ENCODE results near the gene ABCF3. TPM values are rescaled to one million over a fixed set of nuclear protein-coding genes. Genes with fewer than 3 reads are reported as not detected.

ABCF3 gene
- total RNA-seq, 2 donors from 2014 or later, result 62.9 to 103 TPM

DNA sequence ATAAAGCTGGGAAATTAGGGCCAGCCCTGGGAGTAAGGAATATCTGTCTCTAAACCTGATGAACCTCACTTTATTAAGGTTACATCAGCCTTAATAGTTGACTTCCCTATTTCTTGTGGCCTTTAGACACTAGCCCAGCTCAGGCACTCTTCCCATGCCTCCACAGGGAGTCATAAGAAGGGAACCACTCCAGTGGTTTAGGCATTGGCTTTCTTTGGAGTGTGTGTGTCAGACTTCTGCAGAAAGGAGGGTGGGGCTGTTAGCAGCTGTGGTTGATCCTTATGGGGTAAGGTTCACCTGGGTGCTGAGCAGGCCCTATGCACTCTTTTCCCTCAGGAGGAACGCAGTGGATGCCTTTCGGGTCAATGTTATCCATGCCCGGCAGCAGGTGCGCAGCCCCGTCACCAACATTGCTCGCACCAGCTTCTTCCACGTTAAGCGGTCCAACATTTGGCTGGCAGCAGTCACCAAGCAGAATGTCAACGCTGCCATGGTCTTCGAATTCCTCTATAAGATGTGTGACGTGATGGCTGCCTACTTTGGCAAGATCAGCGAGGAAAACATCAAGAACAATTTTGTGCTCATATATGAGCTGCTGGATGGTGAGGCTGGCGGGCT lies 7.4 kb upstream of the ABCF3 start:
- H3K4me3 ChIP-seq, result no peak overlapping the region
- H3K4me1 ChIP-seq (replicated peaks), result peaks cover 17% of the 10 kb centered on the region
- TF ChIP-seq POLR2AphosphoS5 (IDR thresholded peaks at IDR 0.05), result no peak
- no peak for TF ChIP-seq POLR2A (IDR thresholded peaks at IDR 0.05)
- TF ChIP-seq, protein P1, sequence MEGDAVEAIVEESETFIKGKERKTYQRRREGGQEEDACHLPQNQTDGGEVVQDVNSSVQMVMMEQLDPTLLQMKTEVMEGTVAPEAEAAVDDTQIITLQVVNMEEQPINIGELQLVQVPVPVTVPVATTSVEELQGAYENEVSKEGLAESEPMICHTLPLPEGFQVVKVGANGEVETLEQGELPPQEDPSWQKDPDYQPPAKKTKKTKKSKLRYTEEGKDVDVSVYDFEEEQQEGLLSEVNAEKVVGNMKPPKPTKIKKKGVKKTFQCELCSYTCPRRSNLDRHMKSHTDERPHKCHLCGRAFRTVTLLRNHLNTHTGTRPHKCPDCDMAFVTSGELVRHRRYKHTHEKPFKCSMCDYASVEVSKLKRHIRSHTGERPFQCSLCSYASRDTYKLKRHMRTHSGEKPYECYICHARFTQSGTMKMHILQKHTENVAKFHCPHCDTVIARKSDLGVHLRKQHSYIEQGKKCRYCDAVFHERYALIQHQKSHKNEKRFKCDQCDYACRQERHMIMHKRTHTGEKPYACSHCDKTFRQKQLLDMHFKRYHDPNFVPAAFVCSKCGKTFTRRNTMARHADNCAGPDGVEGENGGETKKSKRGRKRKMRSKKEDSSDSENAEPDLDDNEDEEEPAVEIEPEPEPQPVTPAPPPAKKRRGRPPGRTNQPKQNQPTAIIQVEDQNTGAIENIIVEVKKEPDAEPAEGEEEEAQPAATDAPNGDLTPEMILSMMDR (IDR thresholded peaks at IDR 0.05), result no peak
- peaks cover 33% of the 10 kb centered on the region in 2 donors for H3K36me3 ChIP-seq
- no peaks in the 10 kb centered on the region for H3K9me3 ChIP-seq
- intact Hi-C loops (cut with DNase I), result loop anchor here (5.0 kb wide), 1 partner anchor 41 kb away; the partner anchor contains the start of gene EIF2B5
- 94% methylated on average over 12 of the region's 13 CpGs for WGBS
- no peak overlapping the region for H3K27ac ChIP-seq
- no peak for DNase-seq (ENCODE audit: low spot score)
- H3K27me3 ChIP-seq (replicated peaks; ENCODE audit: insufficient read depth), result no peaks in the 10 kb centered on the region

DNA sequence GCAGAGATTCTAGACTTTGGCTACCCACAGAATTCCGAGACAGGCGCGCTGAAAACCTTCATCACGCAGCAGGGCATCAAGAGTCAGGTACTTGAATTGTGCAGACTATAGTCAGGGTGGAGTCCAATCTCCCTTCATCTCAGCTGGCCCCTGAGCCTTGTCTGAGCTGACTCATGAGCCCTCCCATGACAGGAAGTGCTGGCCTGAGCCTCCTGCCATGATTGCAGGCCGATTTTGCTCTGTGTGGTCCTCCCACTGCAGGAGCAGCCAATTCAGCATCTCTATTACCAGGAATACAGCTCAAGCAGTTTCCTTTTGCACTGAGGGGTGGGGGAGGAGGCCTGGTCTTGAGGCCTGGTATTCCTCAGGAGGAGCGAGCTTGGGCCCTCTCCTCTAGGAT lies 5.8 kb upstream of the ABCF3 start:
- DNase-seq (ENCODE audit: low spot score), result no peak
- TF ChIP-seq POLR2AphosphoS5 (IDR thresholded peaks at IDR 0.05) (no peak), POLR2A (IDR thresholded peaks at IDR 0.05) (no peak)
- TF ChIP-seq, protein P1 (IDR thresholded peaks at IDR 0.05), result no peak
- Histone ChIP-seq H3K9me3 (no peaks in the 10 kb centered on the region), H3K27ac (no peak overlapping the region), H3K27me3 (replicated peaks; ENCODE audit: insufficient read depth) (no peaks in the 10 kb centered on the region), H3K36me3 (peaks cover 33% of the 10 kb centered on the region in 2 donors), H3K4me3 (no peak overlapping the region), H3K4me1 (replicated peaks) (peaks cover 13% of the 10 kb centered on the region)
- intact Hi-C loops (cut with DNase I), result no loop called here
- WGBS, result 94% methylated on average over 6 of the region's 6 CpGs

DNA sequence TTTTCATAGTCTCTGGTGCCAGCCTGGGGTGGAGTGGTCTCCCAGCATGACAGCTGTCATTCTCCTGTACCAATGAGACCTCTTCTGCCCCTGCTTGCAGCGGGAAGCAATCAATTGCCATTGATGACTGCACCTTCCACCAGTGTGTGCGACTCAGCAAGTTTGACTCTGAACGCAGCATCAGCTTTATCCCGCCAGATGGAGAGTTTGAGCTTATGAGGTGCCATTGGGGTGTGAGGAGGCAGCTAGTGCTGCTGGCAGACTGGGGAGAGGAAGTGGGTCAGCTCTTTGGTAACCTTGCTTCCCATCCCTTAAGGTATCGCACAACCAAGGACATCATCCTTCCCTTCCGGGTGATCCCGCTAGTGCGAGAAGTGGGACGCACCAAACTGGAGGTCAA lies 4.4 kb upstream of the ABCF3 start:
- WGBS, result 95% methylated on average over 9 of the region's 9 CpGs
- Histone ChIP-seq H3K4me1 (replicated peaks) (peaks cover 15% of the 10 kb centered on the region), H3K4me3 (no peak overlapping the region), H3K27ac (no peak overlapping the region), H3K36me3 (peaks cover 33% of the 10 kb centered on the region in 2 donors), H3K27me3 (replicated peaks; ENCODE audit: insufficient read depth) (no peaks in the 10 kb centered on the region), H3K9me3 (no peaks in the 10 kb centered on the region)
- DNase-seq (ENCODE audit: low spot score), result no peak
- intact Hi-C loops (cut with DNase I), result no loop called here
- TF ChIP-seq POLR2A (IDR thresholded peaks at IDR 0.05) (no peak), POLR2AphosphoS5 (IDR thresholded peaks at IDR 0.05) (no peak)
- TF ChIP-seq, protein P1 (IDR thresholded peaks at IDR 0.05), result no peak

DNA sequence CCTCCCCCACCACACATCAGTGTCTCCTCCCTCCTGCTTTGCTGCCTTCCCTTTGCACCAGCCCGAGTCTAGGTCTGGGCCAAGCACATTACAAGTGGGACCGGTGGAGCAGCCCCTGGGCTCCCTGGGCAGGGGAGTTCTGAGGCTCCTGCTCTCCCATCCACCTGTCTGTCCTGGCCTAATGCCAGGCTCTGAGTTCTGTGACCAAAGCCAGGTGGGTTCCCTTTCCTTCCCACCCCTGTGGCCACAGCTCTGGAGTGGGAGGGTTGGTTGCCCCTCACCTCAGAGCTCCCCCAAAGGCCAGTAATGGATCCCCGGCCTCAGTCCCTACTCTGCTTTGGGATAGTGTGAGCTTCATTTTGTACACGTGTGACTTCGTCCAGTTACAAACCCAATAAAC lies 2.3 kb upstream of the ABCF3 start:
- Histone ChIP-seq H3K4me3 (no peak overlapping the region), H3K4me1 (replicated peaks) (peaks cover 12% of the 10 kb centered on the region), H3K36me3 (peaks cover 28 to 33% of the 10 kb centered on the region in 2 donors), H3K9me3 (no peaks in the 10 kb centered on the region), H3K27me3 (replicated peaks; ENCODE audit: insufficient read depth) (no peaks in the 10 kb centered on the region), H3K27ac (no peak overlapping the region)
- DNase-seq (ENCODE audit: low spot score), result no peak
- intact Hi-C loops (cut with DNase I), result no loop called here
- TF ChIP-seq POLR2AphosphoS5 (IDR thresholded peaks at IDR 0.05), result no peak
- no peak for TF ChIP-seq POLR2A (IDR thresholded peaks at IDR 0.05)
- TF ChIP-seq, protein P1 (IDR thresholded peaks at IDR 0.05), result no peak
- whole genome bisulfite sequencing, result 75% methylated on average over 5 of the region's 5 CpGs

All from prostate gland (tissue), 2 donors.